GM18868 (cell line): ENCODE measurements around the gene WNK2.

ENCODE experiments used
- ATAC-seq: cut with Tn5 transposase; IDR thresholded peaks from one replicate; pipeline ENCODE4 v1.9.1; 2021; ENCODE audit warnings: mild to moderate bottlenecking, moderate library complexity; ENCODE audit not compliant: unreplicated experiment

Gene WNK2

DNA sequence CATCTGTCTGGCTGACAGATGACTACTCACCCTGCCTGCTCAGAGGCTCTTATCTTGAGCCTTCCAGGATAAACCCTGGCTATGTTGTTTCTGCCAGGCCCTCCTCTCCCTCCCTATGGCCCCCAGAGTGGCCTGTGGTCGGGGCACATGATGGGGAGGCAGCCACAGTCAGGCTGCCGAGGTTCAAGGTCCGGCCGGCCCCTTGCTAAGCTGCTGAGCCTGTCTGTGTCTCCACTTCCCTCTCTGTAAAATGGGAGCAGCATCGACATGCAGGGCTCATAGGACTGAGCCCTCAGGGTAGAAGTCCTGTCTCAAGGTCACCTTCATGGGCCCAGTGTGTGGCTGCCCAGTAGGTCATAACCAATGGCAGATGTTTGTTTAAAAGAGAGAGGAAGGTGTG is 28.5 kb downstream of the WNK2 start:
- ATAC-seq = no peak

DNA sequence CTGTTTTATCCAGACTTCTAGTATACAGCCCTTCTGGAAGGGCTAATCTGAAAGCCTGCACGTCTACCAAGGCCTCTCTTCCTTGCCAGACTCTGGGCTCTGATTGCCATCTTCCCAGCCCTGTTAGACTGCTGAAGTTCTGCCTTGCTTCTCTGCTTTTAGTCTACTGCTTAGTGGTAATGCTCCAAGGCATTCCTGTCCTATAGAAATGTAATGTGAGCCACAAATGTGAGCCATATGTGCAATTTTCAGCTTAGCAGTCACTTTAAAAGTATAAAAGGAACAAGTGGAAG is 32.1 kb downstream of the WNK2 start:
- ATAC-seq = no peak

DNA sequence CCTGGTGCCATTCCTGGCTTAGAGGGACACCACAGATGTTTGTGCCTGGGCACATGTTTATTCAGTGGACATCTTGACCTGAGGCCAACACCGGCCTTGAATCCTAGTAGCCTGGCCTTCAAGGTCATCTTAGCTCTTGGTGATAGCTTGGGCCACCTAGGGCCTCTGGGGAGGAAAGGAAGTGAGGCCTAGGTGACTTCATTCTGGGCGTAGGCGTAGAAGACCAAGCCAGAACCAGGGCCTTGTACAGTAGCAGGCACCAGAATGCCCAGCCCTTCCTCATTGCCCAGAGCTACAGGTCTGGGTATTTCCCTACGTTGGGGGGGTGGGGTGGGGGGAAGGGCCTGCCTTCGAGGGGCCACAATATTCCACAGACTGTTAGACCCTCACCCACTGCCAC is 33.8 kb downstream of the WNK2 start:
- ATAC-seq = no peak

DNA sequence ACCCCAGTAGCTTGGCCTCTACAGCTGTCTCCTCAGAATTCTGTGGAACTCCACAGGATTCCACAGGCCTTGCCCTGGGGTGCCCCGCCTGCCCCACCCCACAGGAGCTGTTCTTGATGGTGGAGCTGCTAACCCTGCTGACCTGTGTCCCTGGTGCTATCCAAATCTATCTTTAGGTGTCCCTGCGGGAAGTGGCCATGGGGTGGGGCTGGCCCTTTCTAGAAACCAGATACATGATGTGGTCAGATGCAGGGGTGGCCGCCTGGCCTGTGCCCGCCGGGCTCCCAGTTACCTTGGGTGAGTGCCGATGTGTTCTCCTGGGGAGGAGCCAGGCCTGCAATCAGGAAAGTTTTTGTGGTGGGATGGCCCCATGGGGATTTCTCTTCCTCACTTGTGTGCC is 34.2 kb downstream of the WNK2 start:
- ATAC-seq = no peak

DNA sequence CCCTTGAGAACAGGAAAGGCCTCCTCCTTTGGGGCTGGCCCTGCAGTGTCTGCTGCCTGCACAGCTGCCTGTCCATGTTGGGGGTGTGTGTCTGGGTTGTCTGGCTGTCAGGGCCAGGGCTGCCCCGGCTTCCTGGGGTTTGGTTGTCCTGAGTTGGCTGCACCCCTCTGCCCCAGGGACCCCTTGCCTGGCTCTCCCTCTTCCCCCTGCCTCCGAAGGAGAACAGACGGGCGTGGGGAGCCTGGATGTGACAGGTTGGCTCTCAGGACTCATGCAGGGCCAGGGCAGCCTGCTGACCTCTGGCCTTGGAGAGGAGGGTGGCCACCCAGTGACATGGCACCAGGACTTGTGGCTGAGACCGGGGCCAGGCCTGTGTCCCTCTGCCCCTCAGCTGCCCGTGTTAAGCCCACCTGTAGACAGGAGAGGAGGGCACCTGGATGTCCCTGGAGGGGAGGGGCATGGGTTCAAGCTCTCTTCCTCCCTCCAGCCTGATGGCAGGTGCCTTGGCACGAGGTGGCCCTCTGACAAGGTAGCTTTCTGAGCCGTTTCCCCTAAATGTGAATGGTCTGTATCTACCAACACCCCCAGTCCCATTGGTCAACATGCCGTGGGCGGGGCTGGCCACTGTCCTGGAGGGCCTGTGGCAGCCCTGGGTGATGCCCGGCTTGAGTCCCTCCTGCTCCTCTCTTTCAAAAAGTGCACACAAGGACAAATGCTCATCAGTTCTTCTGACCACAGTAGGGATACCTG is 34.9 kb downstream of the WNK2 start:
- no peak for ATAC-seq

DNA sequence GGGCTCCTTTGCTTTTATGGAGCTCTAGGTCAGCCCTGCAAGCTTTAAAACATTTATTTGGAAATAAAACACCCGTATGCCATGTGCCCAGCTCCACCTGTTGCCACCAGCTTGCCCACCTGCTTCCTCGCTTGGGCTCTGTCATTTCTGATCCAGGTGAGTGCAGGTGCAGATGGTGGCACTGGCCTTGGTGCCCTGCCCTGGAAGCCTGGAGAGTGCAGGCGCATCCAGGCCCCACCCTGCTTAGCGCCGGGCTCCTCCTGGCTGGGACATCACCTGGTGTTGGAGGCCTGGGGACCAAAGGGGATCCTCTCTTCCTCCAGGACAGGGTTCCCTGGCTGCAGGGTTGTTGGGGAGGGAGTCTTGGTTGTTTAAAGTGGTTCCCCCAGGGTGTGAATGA is 35.8 kb downstream of the WNK2 start:
- ATAC-seq = no peak

DNA sequence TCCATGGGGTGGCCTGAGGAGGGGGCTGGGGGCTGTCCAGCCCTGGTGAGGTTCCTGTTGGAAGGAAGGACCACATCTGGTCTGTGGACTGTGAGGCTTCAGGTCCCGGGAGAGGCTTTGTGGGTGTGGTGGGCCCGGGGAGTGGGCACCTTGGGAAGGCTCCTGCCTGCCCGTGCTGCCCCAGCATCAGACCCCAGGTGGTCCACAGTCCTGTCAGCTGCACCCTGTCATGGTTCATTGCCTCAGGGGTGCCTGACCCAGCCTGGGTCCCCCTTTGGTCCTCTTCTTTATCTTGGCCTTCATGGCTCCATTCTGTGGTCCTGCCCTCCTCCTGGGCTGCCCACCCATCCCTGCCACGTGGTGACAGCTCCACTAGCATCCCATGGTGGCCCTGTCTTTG is 36.7 kb downstream of the WNK2 start:
- no peak for ATAC-seq

DNA sequence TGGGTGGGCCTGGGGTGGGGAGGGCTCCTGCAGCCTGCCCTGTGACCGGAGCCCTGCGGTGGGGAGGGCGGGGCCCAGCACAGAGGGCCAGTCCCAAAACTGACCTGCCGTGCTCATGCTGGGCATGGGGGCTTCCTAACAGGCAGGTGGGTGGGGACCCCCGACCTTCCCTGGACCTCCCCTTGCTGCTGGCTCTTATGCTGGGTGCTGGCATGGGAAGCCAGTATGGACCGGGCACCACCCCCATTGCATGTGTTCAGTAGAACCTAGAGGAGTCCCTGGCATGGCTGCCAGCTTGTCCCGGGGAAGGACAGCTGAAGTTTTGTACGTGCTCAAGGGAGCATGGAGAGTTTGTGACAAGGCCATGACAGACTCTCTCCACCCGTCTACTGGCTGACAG is 37.1 kb downstream of the WNK2 start:
- ATAC-seq = no peak

DNA sequence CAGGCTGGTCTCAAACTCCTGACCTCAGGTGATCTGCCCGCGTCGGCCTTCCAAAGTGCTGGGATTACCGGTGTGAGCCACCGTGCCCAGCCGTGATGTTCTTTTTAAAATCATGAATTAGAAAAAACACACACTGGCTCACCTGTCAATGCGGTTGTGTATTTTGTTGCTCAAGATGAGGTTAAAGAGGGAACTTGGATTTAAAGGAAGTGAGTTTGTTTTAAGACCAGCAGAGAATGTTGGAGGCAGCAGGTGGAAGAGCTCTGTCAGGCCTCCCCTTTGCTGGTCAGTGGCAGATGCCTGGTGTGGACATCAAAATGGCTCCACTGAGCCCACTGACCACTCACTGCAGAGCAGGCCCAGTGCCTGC is 38.9 kb downstream of the WNK2 start:
- ATAC-seq = no peak

DNA sequence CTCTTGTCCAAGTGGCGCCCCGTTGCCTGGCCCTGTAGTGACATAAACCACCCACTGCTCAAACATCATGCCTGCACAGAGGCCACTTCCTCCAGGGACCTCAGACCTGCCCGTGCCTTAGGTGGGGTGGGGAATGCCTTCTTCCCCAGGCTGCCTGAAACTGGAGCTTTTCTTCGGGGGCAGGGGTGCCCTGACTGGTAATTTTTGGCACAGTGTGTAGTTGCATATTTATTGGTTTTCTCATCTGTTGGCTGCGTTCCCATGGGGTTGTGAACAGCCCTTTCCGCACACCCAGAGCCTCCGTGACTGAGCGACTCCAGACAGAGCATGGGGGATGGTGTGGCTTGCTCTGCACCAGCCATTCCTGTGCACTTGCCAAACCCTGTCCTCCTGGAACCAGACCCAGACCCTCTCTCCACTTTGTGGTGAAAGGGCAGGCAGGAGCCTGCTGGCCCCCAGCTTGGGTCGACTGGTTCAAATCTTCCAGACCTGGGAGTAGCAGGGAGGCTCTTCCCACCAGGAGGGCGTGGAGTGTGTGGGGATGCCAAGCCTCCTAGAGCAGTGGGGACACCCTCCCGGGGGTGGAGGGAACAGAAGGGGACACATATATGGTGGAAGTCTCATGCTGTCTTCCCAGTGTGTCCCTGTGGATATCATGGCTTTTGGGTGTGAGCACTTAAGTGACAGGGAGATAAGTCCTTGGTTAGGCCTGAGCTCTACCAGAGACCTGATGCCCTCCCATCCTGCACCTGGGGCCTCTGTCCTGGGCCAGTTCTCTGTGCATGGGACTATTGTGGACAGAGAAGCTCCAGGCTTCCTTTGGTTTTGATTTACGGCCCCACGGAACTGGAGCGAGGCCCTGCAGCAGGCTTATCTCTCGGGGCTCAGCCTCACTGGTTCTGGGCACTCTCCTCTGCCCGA is 39.6 kb downstream of the WNK2 start:
- no peak for ATAC-seq

DNA sequence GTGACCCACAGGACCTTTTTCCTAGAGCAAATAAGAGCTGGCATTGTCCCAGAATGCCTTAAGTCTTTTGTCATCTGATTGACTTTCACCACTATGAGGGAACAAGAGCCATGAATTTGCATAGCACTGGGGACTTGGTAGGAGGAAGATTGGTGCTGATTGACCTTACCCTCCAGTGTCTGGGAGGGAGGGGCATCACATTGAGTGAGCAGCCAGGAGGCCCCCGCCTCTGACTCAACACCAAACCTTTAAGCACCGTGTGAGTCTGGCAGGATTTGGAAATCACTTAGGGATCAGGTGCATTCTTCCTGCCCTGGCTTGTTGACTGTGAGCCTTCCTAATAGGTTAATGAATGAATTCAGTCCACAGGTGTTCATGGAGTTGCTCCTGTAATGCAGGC is 40.7 kb downstream of the WNK2 start:
- ATAC-seq = no peak

DNA sequence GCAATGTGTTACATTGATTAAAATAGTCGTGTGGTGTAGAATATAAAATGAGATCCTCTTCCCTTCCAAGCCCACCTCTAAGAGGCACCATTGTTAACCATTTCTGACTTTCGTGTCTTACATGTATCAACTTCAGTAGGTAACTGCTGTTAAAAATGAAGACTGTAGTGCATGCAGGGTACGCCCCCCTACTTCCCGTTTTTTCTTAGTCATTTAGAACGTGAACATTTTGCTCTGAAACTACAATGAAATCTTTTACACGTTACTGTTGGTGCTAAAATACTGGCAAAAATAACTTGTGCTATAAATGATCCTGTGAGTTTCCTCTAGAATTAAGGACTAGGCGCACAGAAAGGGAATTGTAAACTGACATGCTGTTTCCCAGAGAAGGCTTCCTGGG is 41.5 kb downstream of the WNK2 start:
- ATAC-seq = no peak

DNA sequence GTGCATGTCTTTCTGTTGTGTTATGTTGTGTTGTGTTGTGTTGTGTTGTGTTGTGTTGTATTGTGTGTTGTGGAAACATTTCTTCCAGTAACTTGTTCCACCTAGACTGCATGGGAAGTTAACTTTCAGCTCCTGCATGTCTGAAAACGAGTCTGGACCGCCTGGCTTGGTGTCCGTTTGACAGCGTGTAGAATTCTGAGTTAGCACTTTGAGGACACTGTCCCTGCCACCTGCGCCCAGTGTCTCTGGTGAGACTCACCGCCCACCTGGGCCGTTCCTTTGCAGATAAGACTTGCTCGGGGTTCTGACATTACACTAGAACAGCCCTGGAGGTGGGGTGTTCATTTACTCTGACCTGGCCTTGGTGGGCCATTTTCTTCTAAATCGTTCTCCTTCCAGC is 42.0 kb downstream of the WNK2 start:
- no peak for ATAC-seq

DNA sequence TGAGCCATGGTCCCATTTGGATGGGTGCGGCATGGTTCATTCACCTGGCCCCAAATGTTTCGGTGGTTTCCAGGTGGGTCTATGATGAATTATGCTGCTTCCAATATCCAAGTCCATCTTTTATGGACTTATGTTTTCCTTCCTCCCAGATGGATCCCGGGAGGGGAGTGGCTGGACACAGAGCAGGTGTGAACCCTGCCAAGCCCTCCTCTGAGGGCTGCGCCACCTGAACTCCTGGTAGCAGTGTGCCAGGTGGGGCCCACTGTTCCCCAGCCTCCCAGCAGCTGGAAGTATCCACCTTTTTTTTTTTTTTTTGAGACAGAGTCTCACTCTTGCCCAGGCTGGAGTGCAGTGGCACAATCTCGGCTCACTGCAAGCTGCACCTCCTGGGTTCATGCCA is 42.9 kb downstream of the WNK2 start:
- ATAC-seq = no peak

DNA sequence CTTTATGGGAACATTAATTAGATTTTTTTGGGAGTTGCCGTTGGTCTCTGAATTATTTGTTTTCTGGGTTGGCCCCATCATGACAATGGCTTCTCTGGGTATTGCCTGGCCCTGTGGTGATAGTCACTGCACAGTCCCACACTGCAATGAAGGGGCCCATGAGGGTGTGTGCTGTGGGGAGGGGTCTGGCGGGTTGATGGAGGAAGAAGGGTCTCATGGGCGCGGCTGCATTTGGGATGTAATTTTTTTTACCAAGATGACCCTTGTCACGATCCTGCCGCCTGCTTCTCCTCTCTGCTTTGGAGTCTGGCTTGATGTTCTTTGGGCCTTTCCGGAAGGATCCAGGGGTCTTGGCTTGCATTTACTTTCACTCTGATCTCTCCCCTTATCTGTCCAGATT is 44.1 kb downstream of the WNK2 start:
- ATAC-seq = no peak

DNA sequence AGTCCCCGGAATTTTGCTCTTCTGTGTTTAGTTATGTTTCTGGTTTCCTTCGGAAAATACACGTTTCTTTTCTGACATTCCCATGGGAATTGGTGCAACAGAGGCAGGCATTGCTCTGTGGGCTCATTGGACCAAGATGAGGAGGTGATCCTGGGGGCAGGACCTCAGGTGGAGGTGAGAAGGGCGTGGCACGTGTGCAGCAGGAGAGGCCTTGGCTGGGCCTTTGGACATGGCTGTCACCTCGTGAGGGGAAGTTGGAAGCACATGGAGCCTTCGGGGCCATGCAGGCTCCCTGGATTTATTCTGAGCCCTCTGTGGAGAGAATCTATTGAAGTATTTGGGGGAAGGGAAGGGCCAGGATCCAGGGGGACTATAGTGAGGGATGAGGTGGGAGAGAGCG is 44.5 kb downstream of the WNK2 start:
- ATAC-seq = no peak

DNA sequence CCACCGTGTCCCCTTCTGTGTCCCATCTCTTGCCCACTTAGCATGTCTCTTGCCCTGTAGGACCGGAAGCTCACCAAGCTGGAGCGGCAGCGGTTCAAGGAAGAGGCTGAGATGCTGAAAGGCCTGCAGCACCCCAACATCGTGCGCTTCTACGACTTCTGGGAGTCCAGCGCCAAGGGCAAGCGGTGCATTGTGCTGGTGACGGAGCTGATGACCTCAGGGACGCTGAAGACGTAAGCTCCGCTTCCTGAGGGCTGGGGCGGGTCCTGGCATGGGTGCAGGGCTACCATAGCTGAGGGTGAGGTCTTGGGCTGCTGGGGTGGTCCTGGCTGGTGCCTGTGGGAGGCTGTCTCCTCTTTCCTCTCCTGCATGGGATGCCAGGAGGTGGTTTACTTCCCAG is 45.7 kb downstream of the WNK2 start:
- ATAC-seq = no peak

DNA sequence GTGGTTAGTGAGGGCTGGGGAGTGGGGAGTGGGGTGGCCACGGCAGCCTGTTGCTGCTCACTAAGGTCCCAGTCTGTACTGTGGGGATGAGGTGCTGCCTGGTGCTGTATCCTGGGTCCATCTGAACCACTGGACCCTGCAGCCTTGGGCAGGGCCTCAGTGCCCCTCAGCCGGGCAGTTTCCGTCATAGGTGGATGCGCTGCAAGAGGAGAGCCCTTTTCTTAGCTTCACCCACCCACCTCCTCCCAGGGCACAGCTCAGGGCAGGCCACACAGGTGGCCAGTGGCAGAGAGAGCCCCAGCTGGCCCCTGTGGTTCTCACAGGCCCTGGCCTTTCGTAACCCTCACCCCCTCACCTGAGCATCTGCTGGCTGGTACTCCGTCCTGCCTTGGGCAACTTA is 46.2 kb downstream of the WNK2 start:
- ATAC-seq = no peak

DNA sequence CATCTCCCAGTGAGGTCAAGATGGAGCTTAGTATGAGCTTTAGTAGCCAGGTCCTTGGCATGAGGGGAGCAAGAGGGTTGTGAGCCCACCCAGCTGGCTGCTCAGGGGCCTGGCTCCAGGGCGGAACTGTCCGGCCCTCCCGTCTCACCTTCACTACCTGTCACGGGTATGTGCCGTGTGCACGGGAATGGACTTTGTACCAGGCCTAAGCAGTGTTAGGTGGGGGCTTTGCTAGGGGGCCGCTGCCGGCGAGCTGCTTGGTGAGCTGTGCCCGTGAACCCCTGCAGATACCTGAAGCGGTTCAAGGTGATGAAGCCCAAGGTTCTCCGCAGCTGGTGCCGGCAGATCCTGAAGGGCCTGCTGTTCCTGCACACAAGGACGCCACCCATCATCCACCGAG is 46.7 kb downstream of the WNK2 start:
- no peak for ATAC-seq

DNA sequence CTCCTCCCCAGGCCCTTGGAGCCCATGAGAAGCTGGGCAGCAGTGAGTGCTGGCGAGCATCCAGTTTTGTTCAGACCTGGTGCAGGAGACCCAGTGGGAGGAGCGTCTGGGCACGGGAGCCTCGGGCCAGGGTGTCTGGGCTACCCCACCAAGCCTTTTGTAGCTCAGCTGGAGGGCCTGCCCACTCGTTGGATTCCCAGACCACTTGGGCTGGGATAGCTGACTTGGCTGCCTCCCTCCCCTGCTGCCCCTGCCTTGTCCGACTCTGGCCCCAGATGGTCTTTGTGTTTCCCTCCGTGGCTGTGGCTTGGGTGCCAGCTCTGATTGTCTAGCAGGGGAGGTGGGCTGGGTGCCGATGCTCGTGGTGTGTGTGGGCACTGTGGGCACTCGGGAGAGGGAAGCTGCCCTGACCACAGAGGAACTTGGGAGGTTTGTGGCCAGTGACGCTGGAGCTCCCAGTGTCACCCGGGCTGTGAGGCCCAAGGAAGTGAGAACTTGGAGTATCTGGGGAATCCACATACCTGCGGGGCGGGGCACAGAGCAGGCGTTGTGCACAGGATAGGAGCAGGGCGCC is 47.3 kb downstream of the WNK2 start:
- no peak for ATAC-seq

DNA sequence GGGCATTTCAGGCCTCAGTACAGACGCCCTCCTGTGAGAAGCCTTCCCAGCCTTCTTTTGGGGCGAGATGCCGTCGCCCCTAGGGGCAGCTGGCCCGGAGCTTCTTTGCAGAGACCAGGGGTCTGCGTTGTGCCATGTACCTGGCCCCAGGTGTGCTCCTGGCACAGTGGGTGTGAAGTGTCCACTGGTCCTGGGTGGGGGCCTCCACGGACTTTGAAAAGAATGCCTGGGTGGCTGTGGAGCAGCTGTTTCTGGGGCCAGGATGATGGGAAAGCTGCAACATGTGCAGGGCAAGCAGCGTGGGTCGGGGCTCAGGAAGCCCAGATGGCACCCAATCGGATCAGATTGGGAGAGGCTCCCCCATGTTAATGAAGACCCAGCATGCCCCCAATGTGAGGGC is 47.8 kb downstream of the WNK2 start:
- no peak for ATAC-seq

DNA sequence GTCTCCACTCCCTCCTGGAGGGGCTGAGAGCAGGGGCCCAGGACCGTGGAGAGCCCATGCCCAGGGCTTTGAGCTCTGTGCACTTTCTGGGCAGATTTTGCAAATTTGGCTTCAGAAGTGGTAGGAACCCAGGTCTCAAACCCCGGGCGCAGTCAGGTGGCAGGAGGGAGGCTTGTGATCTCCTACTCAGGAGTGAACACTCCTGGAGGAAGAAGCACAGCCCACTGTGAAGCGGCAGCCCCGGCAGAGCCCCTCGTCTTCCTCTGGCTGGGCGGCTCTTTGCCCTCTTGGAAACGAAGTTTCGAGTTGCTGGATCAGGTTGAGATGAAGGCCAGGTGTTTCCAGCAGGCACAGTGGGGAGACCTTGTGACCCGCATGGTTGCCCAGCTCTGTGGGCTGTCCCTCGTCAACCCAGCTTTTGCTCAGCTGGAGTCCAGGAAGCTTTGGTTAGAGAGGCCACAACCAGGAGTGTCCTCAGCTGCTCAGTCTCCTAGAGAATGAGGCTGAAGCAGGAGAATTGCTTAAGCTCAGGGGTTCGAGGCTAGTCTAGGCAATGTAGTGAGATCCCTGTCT is 48.5 kb downstream of the WNK2 start:
- no peak for ATAC-seq
